ENCODE measurements around the gene GALNTL6. TPM values are rescaled to one million over a fixed set of nuclear protein-coding genes. Genes with fewer than 3 reads are reported as not detected.

GALNTL6 gene
- total and polyA plus RNA-seq, 2 donors (not counting 3 experiments of a cell fraction or from before 2014, with no cell fraction given): not detected

GRCh38 chr4:172843192-172843591 is 1030.0 kb downstream of the GALNTL6 start:
- dilution Hi-C loops (cut with MboI; ENCODE audit: extremely low pct_ligation_motif_present, low sequenced_read_pairs): no loop called here
- DNase-seq (ENCODE audit: low read depth, low spot score): no peak
- no peak for FAIRE-seq

GRCh38 chr4:172844556-172844955 is 1031.4 kb downstream of the GALNTL6 start:
- Histone ChIP-seq H3K27ac (ENCODE audit: insufficient read depth, low read depth, low read length) (no peak overlapping the region), H3K9ac (replicated peaks; ENCODE audit: extremely low read depth, insufficient read depth, low read length) (no peak overlapping the region), H3K4me3 (replicated peaks in 1 of 3; ENCODE audit: insufficient read depth in 1 of 3, low read depth in 1 of 3, low read length in 3 of 3) (no peak overlapping the region), H4K20me1 (replicated peaks; ENCODE audit: control insufficient read depth, extremely low read depth, insufficient read depth, low read length) (no peaks in the 10 kb centered on the region), H3K36me3 (ENCODE audit: control insufficient read depth in 2 of 2, extremely low read depth in 1 of 2, insufficient read depth in 2 of 2, low read length in 2 of 2) (no peaks in the 10 kb centered on the region), H3K9me3 (replicated peaks; ENCODE audit: control insufficient read depth, insufficient read depth, low read length) (no peaks in the 10 kb centered on the region), H3K4me1 (ENCODE audit: control insufficient read depth, extremely low read depth, insufficient read depth, low read length) (no peaks in the 10 kb centered on the region), H3K9me1 (replicated peaks; ENCODE audit: control insufficient read depth, extremely low read depth, insufficient read depth, low read length) (no peaks in the 10 kb centered on the region), H2AFZ (ENCODE audit: low read depth, low read length) (no peak overlapping the region), H3K4me2 (ENCODE audit: insufficient read depth, low read length) (no peak overlapping the region), H3K27me3 (ENCODE audit: control insufficient read depth in 2 of 2, insufficient read depth in 2 of 2, low read length in 2 of 2) (no peaks in the 10 kb centered on the region), H3K79me2 (ENCODE audit: control insufficient read depth, insufficient read depth, low read length) (no peaks in the 10 kb centered on the region)
- BruUV-seq (replicated peaks): no TSS peak
- POLR2A ChIA-PET: no interaction called here
- dilution Hi-C loops (cut with MboI; ENCODE audit: extremely low pct_ligation_motif_present, low sequenced_read_pairs): no loop called here
- TF ChIP-seq CTCF (IDR thresholded peaks at IDR 0.05; ENCODE audit: extremely low read depth in 1 of 2, insufficient read depth in 1 of 2, low read depth in 1 of 2, low read length in 2 of 2) (no peak), GATA2 (IDR thresholded peaks at IDR 0.05; ENCODE audit: insufficient read depth, insufficient read length, low read depth, low read length) (no peak), EZH2 (IDR thresholded peaks at IDR 0.05; ENCODE audit: borderline replicate concordance, low read depth, low read length, severe bottlenecking) (no peak), POLR2AphosphoS5 (IDR thresholded peaks at IDR 0.05; ENCODE audit: insufficient read depth, low read depth, low read length) (no peak), FOS (IDR thresholded peaks at IDR 0.05; ENCODE audit: borderline replicate concordance, insufficient read depth, low read length) (no peak), POLR2A (IDR thresholded peaks at IDR 0.05; ENCODE audit: low read depth, low read length) (no peak), JUN (IDR thresholded peaks at IDR 0.05; ENCODE audit: borderline replicate concordance, insufficient read depth, insufficient read length, low read depth) (no peak), MYC (IDR thresholded peaks at IDR 0.05; ENCODE audit: low read depth, low read length) (no peak)
- TF ChIP-seq, protein P1, sequence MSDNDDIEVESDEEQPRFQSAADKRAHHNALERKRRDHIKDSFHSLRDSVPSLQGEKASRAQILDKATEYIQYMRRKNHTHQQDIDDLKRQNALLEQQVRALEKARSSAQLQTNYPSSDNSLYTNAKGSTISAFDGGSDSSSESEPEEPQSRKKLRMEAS (IDR thresholded peaks at IDR 0.05; ENCODE audit: insufficient read depth, insufficient read length): no peak
- CTCF ChIA-PET: no interaction called here
- no peak for FAIRE-seq
- no peak for DNase-seq (ENCODE audit: low read depth, low spot score)
- intact Hi-C loops (cut with micrococcal nuclease): no loop called here

More at GRCh38 chr4:172843192-172843591, 1030.0 kb downstream of the GALNTL6 start:
- Histone ChIP-seq H3K4me1 (ENCODE audit: control insufficient read depth, extremely low read depth, insufficient read depth, low read length) (no peaks in the 10 kb centered on the region), H4K20me1 (replicated peaks; ENCODE audit: control insufficient read depth, extremely low read depth, insufficient read depth, low read length) (no peaks in the 10 kb centered on the region), H3K36me3 (ENCODE audit: control insufficient read depth in 2 of 2, extremely low read depth in 1 of 2, insufficient read depth in 2 of 2, low read length in 2 of 2) (no peaks in the 10 kb centered on the region), H3K9me3 (replicated peaks; ENCODE audit: control insufficient read depth, insufficient read depth, low read length) (no peaks in the 10 kb centered on the region), H3K9ac (replicated peaks; ENCODE audit: extremely low read depth, insufficient read depth, low read length) (no peak overlapping the region), H3K4me2 (ENCODE audit: insufficient read depth, low read length) (no peak overlapping the region), H3K9me1 (replicated peaks; ENCODE audit: control insufficient read depth, extremely low read depth, insufficient read depth, low read length) (no peaks in the 10 kb centered on the region), H3K4me3 (replicated peaks in 1 of 3; ENCODE audit: insufficient read depth in 1 of 3, low read depth in 1 of 3, low read length in 3 of 3) (no peak overlapping the region), H2AFZ (ENCODE audit: low read depth, low read length) (no peak overlapping the region), H3K27me3 (ENCODE audit: control insufficient read depth in 2 of 2, insufficient read depth in 2 of 2, low read length in 2 of 2) (no peaks in the 10 kb centered on the region), H3K27ac (ENCODE audit: insufficient read depth, low read depth, low read length) (no peak overlapping the region), H3K79me2 (ENCODE audit: control insufficient read depth, insufficient read depth, low read length) (no peaks in the 10 kb centered on the region)
- BruUV-seq (replicated peaks): no TSS peak
- intact Hi-C loops (cut with micrococcal nuclease): no loop called here
- CTCF ChIA-PET: no interaction called here
- TF ChIP-seq MYC (IDR thresholded peaks at IDR 0.05; ENCODE audit: low read depth, low read length) (no peak), FOS (IDR thresholded peaks at IDR 0.05; ENCODE audit: borderline replicate concordance, insufficient read depth, low read length) (no peak), GATA2 (IDR thresholded peaks at IDR 0.05; ENCODE audit: insufficient read depth, insufficient read length, low read depth, low read length) (no peak), JUN (IDR thresholded peaks at IDR 0.05; ENCODE audit: borderline replicate concordance, insufficient read depth, insufficient read length, low read depth) (no peak), POLR2A (IDR thresholded peaks at IDR 0.05; ENCODE audit: low read depth, low read length) (no peak), EZH2 (IDR thresholded peaks at IDR 0.05; ENCODE audit: borderline replicate concordance, low read depth, low read length, severe bottlenecking) (no peak), POLR2AphosphoS5 (IDR thresholded peaks at IDR 0.05; ENCODE audit: insufficient read depth, low read depth, low read length) (no peak)
- TF ChIP-seq, protein P1 (IDR thresholded peaks at IDR 0.05; ENCODE audit: insufficient read depth, insufficient read length): no peak
- POLR2A ChIA-PET: no interaction called here

All from endothelial cell of umbilical vein (primary cell).